ENCODE results near the gene MAP3K10.
"Not testable (repeated sequence)": the region's sequence is repeated elsewhere in the genome, so short reads cannot be mapped to it uniquely, and the experiment has no call there.

MAP3K10 gene

DNA sequence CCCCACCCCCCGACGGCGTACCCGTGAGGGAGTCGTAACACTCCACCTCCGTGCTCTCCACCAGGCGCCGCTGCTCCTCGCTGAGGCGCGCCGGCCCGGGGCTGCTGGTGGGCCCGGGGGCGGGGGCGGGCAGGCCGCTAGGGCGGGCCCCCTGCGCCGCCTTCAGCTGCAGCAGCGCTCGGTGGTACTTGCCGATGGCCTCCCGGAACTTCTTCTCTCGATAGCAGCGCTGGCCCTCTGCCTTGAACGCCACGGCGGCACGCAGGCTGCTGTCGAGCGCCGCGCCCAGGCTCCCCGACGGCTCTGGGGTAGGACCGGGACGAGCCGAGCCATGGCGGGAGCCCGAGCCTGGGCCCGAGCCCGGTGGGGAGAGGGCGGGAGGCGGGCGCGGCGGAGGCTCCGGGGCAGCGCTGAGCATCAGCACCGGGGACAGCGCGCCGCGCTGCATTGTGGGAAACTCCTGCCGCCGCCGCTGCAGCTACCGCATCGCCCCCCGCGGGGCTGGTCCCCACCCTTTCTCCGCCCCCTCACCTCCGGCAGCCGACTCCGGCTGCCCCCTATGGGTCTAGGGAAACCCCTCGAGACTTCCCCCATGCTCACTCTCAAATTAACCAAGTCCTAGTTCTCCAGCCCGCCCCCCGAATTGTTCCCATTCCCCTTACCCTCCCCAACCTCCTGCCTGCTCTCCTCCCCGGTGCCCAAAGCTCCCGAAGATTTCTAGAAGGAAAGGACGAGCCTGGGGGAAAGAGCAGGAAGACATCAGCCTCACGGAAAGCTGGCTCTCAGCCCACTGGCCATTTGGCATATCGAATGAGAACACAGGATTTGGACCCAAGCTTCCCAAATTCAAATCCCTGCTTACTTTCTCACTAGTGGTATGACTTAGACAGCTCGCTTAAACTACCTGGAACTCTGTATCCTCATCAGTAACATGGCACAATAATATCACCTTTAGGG, 27.0 kb downstream of the MAP3K10 start, which contains the start of gene TTC9B:
TTC9B (minus strand) TSS at position 451 of the 957 bp plus-strand sequence; CDS start at position 448, 3 bp downstream.
- DNase-seq: no peak

GRCh38 chr19:40219029-40219428, 27.8 kb downstream of the MAP3K10 start:
- not testable (repeated sequence) for DNase-seq

GRCh38 chr19:40219721-40220276, 28.6 kb downstream of the MAP3K10 start:
- DNase-seq: peak; percentile 44

- no peak for DNase-seq
Measured at GRCh38 chr19:40220674-40221073, 29.4 kb downstream of the MAP3K10 start.

- DNase-seq: peak; percentile 35
Measured at GRCh38 chr19:40221858-40222619, 30.8 kb downstream of the MAP3K10 start.

DNA sequence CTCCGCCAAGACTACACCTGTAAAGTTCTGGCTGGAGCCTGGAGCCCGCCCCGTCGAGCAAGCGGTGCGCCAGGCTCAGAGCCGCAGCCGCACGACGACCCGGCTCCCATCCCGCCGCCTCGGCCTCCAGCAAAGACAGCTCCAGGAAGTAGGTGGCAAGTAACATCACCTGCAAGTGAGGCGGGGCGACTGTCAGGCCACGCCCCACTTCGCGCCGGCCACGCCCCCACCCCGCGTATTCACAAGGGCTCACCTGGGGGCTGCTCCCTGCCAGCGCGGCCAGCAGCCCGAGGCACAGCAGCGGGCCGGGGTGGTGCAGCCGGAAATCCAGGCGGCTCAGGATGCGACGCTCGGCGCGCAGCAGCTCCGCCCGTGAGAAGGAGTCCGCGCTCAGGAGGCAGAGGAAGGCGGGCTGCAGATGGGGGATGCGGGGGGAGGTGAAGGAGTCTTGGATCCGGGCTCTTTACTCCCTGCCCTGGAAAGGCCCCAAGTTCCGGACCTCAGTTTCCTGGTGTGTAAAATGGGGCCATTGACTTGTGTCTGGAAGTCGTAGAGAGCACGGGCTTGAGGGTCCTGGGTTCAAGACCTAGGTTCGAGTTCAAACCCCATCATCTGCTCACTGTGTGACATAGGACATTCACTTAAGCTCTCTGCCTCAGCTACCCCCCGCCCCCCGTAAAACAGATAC, 32.1 kb downstream of the MAP3K10 start:
- no peak for DNase-seq

DNA sequence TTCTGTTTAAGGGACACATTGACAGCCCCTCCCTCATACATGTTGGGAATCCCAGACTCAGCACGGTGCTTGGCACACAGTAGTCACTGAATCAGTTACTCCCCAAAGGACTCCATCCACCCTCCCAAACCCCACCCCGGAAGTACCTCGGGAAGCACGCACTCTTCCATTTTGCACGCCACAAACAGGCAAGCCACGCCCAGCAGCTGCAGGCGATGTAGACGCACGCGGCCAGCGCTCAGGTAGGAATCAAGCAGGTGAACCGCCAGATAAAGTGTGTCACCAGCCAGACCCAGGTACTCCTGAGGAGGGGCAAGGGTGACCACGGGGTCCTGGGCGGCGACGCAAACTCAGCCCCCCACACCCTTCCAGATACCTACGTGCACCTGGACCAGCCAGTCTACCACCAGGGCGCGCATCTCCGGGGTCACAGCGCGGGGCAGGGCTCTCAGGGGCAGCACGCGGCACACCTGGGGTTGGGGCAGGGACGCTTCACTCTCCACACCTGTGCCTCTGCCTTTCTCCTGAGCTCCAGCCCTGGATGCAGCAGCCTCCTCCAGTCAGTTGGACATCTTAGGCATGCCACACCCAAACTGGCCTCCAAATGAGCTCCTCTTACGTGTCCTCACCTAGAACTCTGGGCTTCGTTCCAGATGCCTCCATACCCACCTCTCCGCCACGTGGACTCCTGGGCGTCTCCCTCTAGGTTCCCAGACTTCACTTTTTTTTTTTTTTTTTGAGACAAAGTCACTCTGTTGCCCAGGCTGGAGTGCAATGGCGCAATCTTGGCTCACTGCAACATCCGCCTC, 33.3 kb downstream of the MAP3K10 start:
- DNase-seq: no peak

DNA sequence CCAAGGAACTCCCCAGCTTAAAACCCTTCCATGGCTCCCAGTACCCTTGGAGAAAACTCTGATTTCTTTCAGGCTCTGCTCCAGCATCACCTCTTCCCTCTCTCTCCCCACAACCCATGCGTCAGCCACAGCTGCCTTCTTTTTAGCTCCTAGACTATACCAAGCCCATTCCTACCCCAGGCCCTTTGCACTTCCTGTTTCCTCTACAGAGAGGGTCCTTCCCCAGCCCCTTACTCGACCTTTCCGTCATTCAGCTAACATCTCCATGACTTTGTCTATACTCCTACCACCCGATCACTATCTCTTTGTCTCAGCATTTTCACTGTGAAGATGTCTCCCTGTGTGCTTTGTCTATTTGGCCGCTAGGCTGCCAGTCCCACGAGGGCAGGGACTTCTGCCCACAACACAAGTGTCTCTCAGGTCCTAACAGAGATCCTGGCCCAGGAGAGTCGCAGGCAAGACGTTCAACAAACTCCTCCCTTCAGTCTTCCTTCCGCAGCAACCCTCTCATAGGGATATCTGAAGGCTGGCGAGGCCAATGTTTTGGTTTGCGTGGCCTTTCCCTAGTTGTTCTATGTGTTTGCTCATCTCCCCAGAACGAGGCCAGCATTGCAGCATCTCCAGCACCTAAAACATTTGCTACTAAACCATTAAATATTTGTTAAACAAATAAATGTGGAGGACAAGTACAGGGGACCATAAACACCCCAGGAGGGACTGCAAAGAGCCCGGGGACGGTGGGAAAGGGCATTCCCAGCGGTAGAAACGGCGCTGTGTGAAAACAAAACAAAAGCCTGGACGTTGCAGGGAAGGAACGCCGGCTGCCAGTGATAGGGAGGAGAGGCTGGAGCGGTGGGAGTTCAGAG, 34.4 kb downstream of the MAP3K10 start:
- DNase-seq: no peak

GRCh38 chr19:40228346-40228745, 37.1 kb downstream of the MAP3K10 start:
- no peak for DNase-seq

GRCh38 chr19:40228863-40229262, 37.6 kb downstream of the MAP3K10 start:
- no peak for DNase-seq

GRCh38 chr19:40229484-40229883, 38.3 kb downstream of the MAP3K10 start:
- no peak for DNase-seq

- no peak for DNase-seq
Measured at GRCh38 chr19:40229926-40230417, 38.7 kb downstream of the MAP3K10 start.

GRCh38 chr19:40231057-40231456, 39.8 kb downstream of the MAP3K10 start:
- no peak for DNase-seq

- DNase-seq: no peak
Measured at GRCh38 chr19:40231544-40232424, 40.6 kb downstream of the MAP3K10 start.

- DNase-seq: no peak
Measured at GRCh38 chr19:40232479-40232878, 41.3 kb downstream of the MAP3K10 start.

GRCh38 chr19:40232949-40233810, 42.0 kb downstream of the MAP3K10 start:
- DNase-seq: no peak

DNA sequence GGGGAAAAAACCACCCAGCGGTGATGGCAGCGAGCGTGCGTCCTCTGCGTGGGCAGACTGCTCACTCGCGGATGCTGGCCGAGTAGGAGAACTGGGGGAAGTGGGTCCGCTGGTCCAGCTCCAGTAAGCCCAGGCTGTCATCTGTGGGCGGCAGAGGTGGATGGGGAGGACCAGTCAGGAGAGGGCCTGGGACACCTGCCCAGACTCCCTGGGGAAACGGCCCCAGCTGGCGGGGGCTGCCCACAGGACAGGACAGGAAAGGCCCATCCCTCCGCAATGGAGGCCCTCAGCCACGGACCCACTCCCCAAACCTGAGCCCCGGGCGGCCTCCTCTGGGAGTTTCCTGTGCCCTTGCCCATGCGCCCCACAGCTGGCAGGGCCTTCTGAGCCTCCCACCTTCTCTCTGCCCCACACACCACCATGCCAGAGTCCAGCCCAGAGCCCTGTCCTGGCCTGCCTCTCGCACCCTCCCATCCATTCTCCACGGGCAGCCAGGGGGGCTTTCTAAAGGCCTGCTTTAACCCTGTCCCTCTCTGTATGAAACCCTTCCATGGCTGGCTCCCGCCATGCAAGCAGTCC, 42.7 kb downstream of the MAP3K10 start:
- no peak for DNase-seq

Data from GOT3 (cell line).